Activated T-cell treated with anti-CD3 and anti-CD28 coated beads for 4 hours (primary cell): Measurements from ENCODE around the gene SLC39A8.
"Not testable (repeated sequence)": the region's sequence is repeated elsewhere in the genome, so short reads cannot be mapped to it uniquely, and the experiment has no call there.

Experiments used
- DNase-seq: peaks from one replicate; pipeline ENCODE4 v3.0.0-alpha.2; 2020

SLC39A8 gene

GRCh38 chr4:102344954-102345794 is at the start of gene SLC39A8:
Gene SLC39A8 (minus strand): TSS chr4:102345482. CDS start chr4:102344662, 820 bp downstream.
- DNase-seq: peak; percentile 81

GRCh38 chr4:102392033-102392744 is 46.9 kb upstream of the SLC39A8 start:
- DNase-seq: no peak

GRCh38 chr4:102390438-102390837 is 45.2 kb upstream of the SLC39A8 start:
- DNase-seq: no peak

- DNase-seq: no peak
Measured at GRCh38 chr4:102388611-102389010, 43.3 kb upstream of the SLC39A8 start.

- DNase-seq: no peak
Measured at GRCh38 chr4:102387552-102388150, 42.4 kb upstream of the SLC39A8 start.

GRCh38 chr4:102386966-102387365 is 41.7 kb upstream of the SLC39A8 start:
- DNase-seq: no peak

GRCh38 chr4:102380253-102380652 is 35.0 kb upstream of the SLC39A8 start:
- not testable (repeated sequence) for DNase-seq

GRCh38 chr4:102362922-102363432 is 17.7 kb upstream of the SLC39A8 start:
- no peak for DNase-seq

GRCh38 chr4:102358128-102358527 is 12.8 kb upstream of the SLC39A8 start:
- DNase-seq: no peak

- DNase-seq: not testable (repeated sequence)
Measured at GRCh38 chr4:102357637-102358036, 12.4 kb upstream of the SLC39A8 start.

GRCh38 chr4:102356562-102357202 is 11.4 kb upstream of the SLC39A8 start:
- no peak for DNase-seq

- no peak for DNase-seq
Measured at GRCh38 chr4:102355748-102356147, 10.5 kb upstream of the SLC39A8 start.

- DNase-seq: no peak
Measured at GRCh38 chr4:102354671-102355454, 9.6 kb upstream of the SLC39A8 start.

GRCh38 chr4:102352781-102353180 is 7.5 kb upstream of the SLC39A8 start:
- DNase-seq: no peak

GRCh38 chr4:102350634-102351033 is 5.4 kb upstream of the SLC39A8 start:
- DNase-seq: no peak

GRCh38 chr4:102348701-102349100 is 3.4 kb upstream of the SLC39A8 start:
- DNase-seq: no peak

GRCh38 chr4:102345795-102346100 is 466 bp upstream of the SLC39A8 start:
- DNase-seq: no peak

GRCh38 chr4:102344520-102344953 is 745 bp downstream of the SLC39A8 start:
- peak; percentile 38 for DNase-seq

- peak; percentile 45 for DNase-seq
Measured at GRCh38 chr4:102343964-102344519, 1.2 kb downstream of the SLC39A8 start.

GRCh38 chr4:102342404-102343074 is 2.7 kb downstream of the SLC39A8 start:
- no peak for DNase-seq

GRCh38 chr4:102341201-102341600 is 4.1 kb downstream of the SLC39A8 start:
- no peak for DNase-seq
